GM23338 (cell line): ENCODE measurements around the gene NECAP2. TPM values are rescaled to one million over a fixed set of nuclear protein-coding genes. Genes with fewer than 3 reads are reported as not detected.

Experiments used
- ATAC-seq: fragments of 200-7000 bp; cut with Tn5 transposase; 3 replicates; pipeline ENCODE4 v1.9.1; 2020
- DNase-seq: peaks from one replicate; pipeline ENCODE4 v3.0.0-alpha.2; 2015; ENCODE audit warnings: low spot score
- H2AFZ ChIP-seq: fragments of 200-600 bp; sonication (generic); 2 replicates; pipeline ENCODE4 v1.8.0; 2016; ENCODE audit warnings: antibody characterized with exemption, mild to moderate bottlenecking, moderate library complexity
- H3F3A ChIP-seq: fragments of 200-600 bp; sonication (generic); replicated peaks from 2 replicates; pipeline ENCODE4 v1.8.0; 2017; ENCODE audit warnings: antibody characterized with exemption, mixed run types, low read depth
- H3K27ac ChIP-seq: fragments of 200-600 bp; sonication (generic); 2 replicates; pipeline ENCODE4 v1.6.1; 2016; ENCODE audit warnings: low read depth
- H3K27me3 ChIP-seq: fragments of 200-600 bp; sonication (generic); 2 replicates; pipeline ENCODE4 v1.8.0; 2016; ENCODE audit warnings: mild to moderate bottlenecking, mixed run types, moderate library complexity; ENCODE audit not compliant: insufficient read depth
- H3K36me3 ChIP-seq: fragments of 200-600 bp; sonication (generic); 2 replicates; pipeline ENCODE4 v1.8.0; 2016; ENCODE audit warnings: mild to moderate bottlenecking; ENCODE audit not compliant: insufficient read depth
- H3K4me1 ChIP-seq: fragments of 200-600 bp; sonication (generic); 2 replicates; pipeline ENCODE4 v1.8.0; 2016; ENCODE audit warnings: mild to moderate bottlenecking, moderate library complexity; ENCODE audit not compliant: insufficient read depth
- H3K4me2 ChIP-seq: fragments of 200-600 bp; sonication (generic); 2 replicates; pipeline ENCODE4 v1.7.1; 2017; ENCODE audit warnings: mixed run types
- H3K4me3 ChIP-seq: fragments of 200-600 bp; sonication (generic); 2 replicates; pipeline ENCODE4 v1.6.1; 2016; ENCODE audit warnings: mixed run types
- H3K79me2 ChIP-seq: fragments of 200-600 bp; sonication (generic); replicated peaks from 2 replicates; pipeline ENCODE4 v1.8.0; 2017; ENCODE audit warnings: mild to moderate bottlenecking; ENCODE audit not compliant: insufficient read depth
- H3K9me2 ChIP-seq: fragments of 200-600 bp; sonication (generic); 2 replicates; pipeline ENCODE4 v1.8.0; 2017; ENCODE audit not compliant: insufficient read depth
- H4K20me1 ChIP-seq: fragments of 200-600 bp; sonication (generic); replicated peaks from 2 replicates; pipeline ENCODE4 v1.8.0; 2017; ENCODE audit warnings: mild to moderate bottlenecking; ENCODE audit not compliant: insufficient read depth
- H3K27ac Mint-ChIP-seq: 2 replicates; pipeline ENCODE4 v1.8.0; 2020; ENCODE audit warnings: inconsistent platforms, mild to moderate bottlenecking, moderate library complexity, mixed read lengths
- H3K27me3 Mint-ChIP-seq: 3 replicates; pipeline ENCODE4 v1.8.0; 2022; ENCODE audit warnings: low read depth, mild to moderate bottlenecking, moderate library complexity, mixed read lengths, inconsistent platforms; ENCODE audit not compliant: insufficient read depth, poor library complexity
- H3K36me3 Mint-ChIP-seq: 3 replicates; pipeline ENCODE4 v1.8.0; 2021; ENCODE audit warnings: low read depth, mild to moderate bottlenecking, inconsistent platforms, moderate library complexity, mixed read lengths
- H3K4me1 Mint-ChIP-seq: 3 replicates; pipeline ENCODE4 v1.8.0; 2020; ENCODE audit warnings: mild to moderate bottlenecking, inconsistent platforms, mixed read lengths
- H3K4me3 Mint-ChIP-seq: 3 replicates; pipeline ENCODE4 v1.8.0; 2021; ENCODE audit warnings: moderate library complexity, mild to moderate bottlenecking, inconsistent platforms, mixed read lengths
- H3K9me3 Mint-ChIP-seq: 3 replicates; pipeline ENCODE4 v1.8.0; 2020; ENCODE audit warnings: moderate library complexity, mild to moderate bottlenecking, inconsistent platforms, mixed read lengths
- CREB1 ChIP-seq: fragments of 250-450 bp; sonication (Bioruptor Pico); IDR thresholded peaks from 2 replicates; pipeline ENCODE4 v1.5.0; 2020; ENCODE audit warnings: low read depth, mild to moderate bottlenecking, moderate library complexity
- CTCF ChIP-seq, 2 experiments: fragments of 200-600 bp in 1 of 2; sonication (generic) in 1 of 2; conservative IDR thresholded peaks; 2 replicates each; pipeline versions ENCODE4 v1.5.1 to v1.6.1; 2016 to 2017; ENCODE audit warnings: antibody characterized with exemption in 2 of 2, low read depth in 2 of 2, mild to moderate bottlenecking in 2 of 2, moderate library complexity in 1 of 2
- ETS1 ChIP-seq: IDR thresholded peaks from 2 replicates; pipeline ENCODE4 v1.6.1; 2016; ENCODE audit warnings: antibody characterized with exemption
- EZH2 ChIP-seq: fragments of 200-600 bp; sonication (generic); IDR thresholded peaks from one replicate; pipeline ENCODE4 v1.8.0; 2017; ENCODE audit warnings: antibody characterized with exemption, mild to moderate bottlenecking, low read depth; ENCODE audit not compliant: unreplicated experiment
- EZH2phosphoT487 ChIP-seq: fragments of 200-600 bp; sonication (generic); IDR thresholded peaks from one replicate; pipeline ENCODE4 v1.8.1; 2018; ENCODE audit warnings: antibody characterized with exemption; ENCODE audit not compliant: unreplicated experiment
- JUNB ChIP-seq: IDR thresholded peaks from one replicate; pipeline ENCODE4 v1.6.1; 2016; ENCODE audit warnings: antibody characterized with exemption; ENCODE audit not compliant: unreplicated experiment
- NANOG ChIP-seq: IDR thresholded peaks from 2 replicates; pipeline ENCODE4 v1.6.1; 2016; ENCODE audit warnings: antibody characterized with exemption, borderline replicate concordance
- POLR2AphosphoS5 ChIP-seq: IDR thresholded peaks from 2 replicates; pipeline ENCODE4 v1.6.1; 2016; ENCODE audit warnings: antibody characterized with exemption, low read depth
- REST ChIP-seq: IDR thresholded peaks from one replicate; pipeline ENCODE4 v1.6.1; 2018; ENCODE audit warnings: antibody characterized with exemption; ENCODE audit not compliant: unreplicated experiment
- STAT1 ChIP-seq: IDR thresholded peaks from one replicate; pipeline ENCODE4 v1.6.1; 2016; ENCODE audit warnings: antibody characterized with exemption; ENCODE audit not compliant: unreplicated experiment
- ZNF114 ChIP-seq: fragments of 250-450 bp; sonication (Bioruptor Pico); IDR thresholded peaks from 2 replicates; pipeline ENCODE4 v1.5.0; 2020; ENCODE audit warnings: mild to moderate bottlenecking, moderate library complexity
- ZNF331 ChIP-seq: fragments of 250-450 bp; sonication (Bioruptor Pico); IDR thresholded peaks from 2 replicates; pipeline ENCODE4 v1.5.0; 2020; ENCODE audit warnings: low read depth, mild to moderate bottlenecking, moderate library complexity
- ZNF462 ChIP-seq: fragments of 250-450 bp; sonication (Bioruptor Pico); IDR thresholded peaks from 2 replicates; pipeline ENCODE4 v1.5.0; 2020; ENCODE audit warnings: mild to moderate bottlenecking, moderate library complexity
- polyA plus RNA-seq: library from polyadenylated mRNA; unstranded; fragments of >200 nt; fragmentation: Nextera tagmentation; extraction: Ambion mirVana; gene quantifications from 2 replicates; pipeline ENCODE4 v1.2.1, GENCODE V29; 2016
- total RNA-seq: library from RNA; depleted of rRNA; stranded (reverse); fragments of >200 nt; shearing (Covaris generic); gene quantifications from 2 replicates; pipeline ENCODE4 v1.2.3, GENCODE V29; 2014

Gene NECAP2
- total and polyA plus RNA-seq, 2 experiments from 2014 or later, result 20.2 to 28.9 TPM

- Mint-ChIP-seq H3K9me3 (no peaks in the 10 kb centered on the region), H3K4me1 (peaks cover 4% of the 10 kb centered on the region; the same call in 1 of the 3 replicates), H3K36me3 (peaks cover 18% of the 10 kb centered on the region), H3K4me3 (no peak overlapping the region), H3K27me3 (peaks cover 2% of the 10 kb centered on the region), H3K27ac (no peak overlapping the region)
- Histone ChIP-seq H3K4me3 (no peak overlapping the region), H3K36me3 (no peaks in the 10 kb centered on the region), H3K9me2 (no peaks in the 10 kb centered on the region), H3K4me2 (no peak overlapping the region), H3K4me1 (no peaks in the 10 kb centered on the region), H4K20me1 (peaks cover 13% of the 10 kb centered on the region), H3F3A (no peaks in the 10 kb centered on the region), H3K79me2 (no peaks in the 10 kb centered on the region), H3K27me3 (no peaks in the 10 kb centered on the region), H3K27ac (no peak overlapping the region), H2AFZ (no peak overlapping the region)
- ATAC-seq (no peak), DNase-seq (no peak)
- TF ChIP-seq CTCF (conservative IDR thresholded peaks at IDR 0.05; ENCODE audit: low read depth in 2 of 2) (no peak), NANOG (no peak), ETS1 (no peak), ZNF462 (no peak), JUNB (no peak), EZH2phosphoT487 (no peak), EZH2 (no peak), REST (no peak), ZNF114 (CRISPR knock-in tag) (no peak), POLR2AphosphoS5 (no peak), CREB1 (CRISPR knock-in tag) (no peak), STAT1 (no peak), ZNF331 (CRISPR knock-in tag) (no peak)
These were observed 24.5 kb downstream of the NECAP2 start for GRCh38 chr1:16464917-16465625.
